Stimulated activated effector memory CD8-positive, alpha-beta T cell treated with anti-CD3 and anti-CD28 coated beads, Interleukin-12 subunit alpha, Interleukin-12 subunit beta, amount 100 ng/mL, for 72 hours (primary cell): ENCODE data around the gene CILP2.
A peak's percentile ranks its signal among the peaks of the same experiment; 100 is the strongest.

Experiments
- ATAC-seq: fragments of 150-1000 bp; cut with Tn5 transposase; 2 replicates; pipeline ENCODE4 v1.10.0; 2021
- DNase-seq, 2 donors: peaks; one replicate each; pipeline ENCODE4 v3.0.0; 2021 to 2022; ENCODE audit warnings: low spot score in 2 of 2
- H3K27ac Mint-ChIP-seq: one replicate; pipeline ENCODE4 v1.8.0; 2022; ENCODE audit warnings: mild to moderate bottlenecking, mixed read lengths
- H3K36me3 Mint-ChIP-seq: one replicate; pipeline ENCODE4 v1.8.0; 2022; ENCODE audit warnings: mild to moderate bottlenecking, mixed read lengths
- H3K4me1 Mint-ChIP-seq: one replicate; pipeline ENCODE4 v1.8.0; 2022; ENCODE audit warnings: mixed read lengths
- H3K4me3 Mint-ChIP-seq: one replicate; pipeline ENCODE4 v1.8.0; 2022; ENCODE audit warnings: mild to moderate bottlenecking, mixed read lengths
- H3K9me3 Mint-ChIP-seq: one replicate; pipeline ENCODE4 v1.8.0; 2022; ENCODE audit warnings: mixed read lengths

Gene CILP2

DNA sequence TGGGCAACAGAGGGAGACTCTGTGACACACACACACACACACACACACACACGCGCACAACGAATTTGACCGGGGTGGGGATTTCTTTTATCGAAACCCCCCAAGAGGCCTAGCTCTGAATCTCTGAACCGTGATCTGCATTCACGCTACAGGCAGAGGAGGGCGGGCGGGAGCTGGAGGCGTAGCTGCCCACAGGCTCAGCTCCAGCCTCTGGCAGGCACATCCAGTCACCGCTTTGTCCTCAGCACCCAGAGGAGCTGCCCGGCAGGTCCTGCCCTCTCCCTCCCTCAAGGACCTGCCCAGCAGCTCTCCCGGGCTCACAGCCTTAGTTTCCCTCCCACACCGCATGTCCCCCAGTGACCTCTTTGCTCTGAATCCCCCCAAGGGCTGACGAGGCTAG lies 20.0 kb downstream of the CILP2 start:
- ATAC-seq (no peak), DNase-seq (no peak)
- Mint-ChIP-seq H3K9me3 (no peaks in the 10 kb centered on the region), H3K4me3 (no peak overlapping the region), H3K36me3 (peaks cover 52% of the 10 kb centered on the region), H3K27ac (peak overlapping the region; percentile 78), H3K4me1 (peaks cover 25% of the 10 kb centered on the region)

GRCh38 chr19:19558636-19559035 lies 20.6 kb downstream of the CILP2 start:
- DNase-seq (no peak), ATAC-seq (no peak)
- peak overlapping the region; percentile 78 for H3K27ac Mint-ChIP-seq
- H3K9me3 Mint-ChIP-seq: no peaks in the 10 kb centered on the region
- H3K4me1 Mint-ChIP-seq: peaks cover 25% of the 10 kb centered on the region
- peaks cover 57% of the 10 kb centered on the region for H3K36me3 Mint-ChIP-seq
- no peak overlapping the region for H3K4me3 Mint-ChIP-seq

- no peaks in the 10 kb centered on the region for H3K9me3 Mint-ChIP-seq
- H3K36me3 Mint-ChIP-seq: peaks cover 70% of the 10 kb centered on the region
- ATAC-seq (no peak), DNase-seq (no peak)
- H3K27ac Mint-ChIP-seq: no peak overlapping the region
- H3K4me3 Mint-ChIP-seq: no peak overlapping the region
- H3K4me1 Mint-ChIP-seq: peaks cover 16% of the 10 kb centered on the region
These were observed 21.9 kb downstream of the CILP2 start for GRCh38 chr19:19559931-19560330.

DNA sequence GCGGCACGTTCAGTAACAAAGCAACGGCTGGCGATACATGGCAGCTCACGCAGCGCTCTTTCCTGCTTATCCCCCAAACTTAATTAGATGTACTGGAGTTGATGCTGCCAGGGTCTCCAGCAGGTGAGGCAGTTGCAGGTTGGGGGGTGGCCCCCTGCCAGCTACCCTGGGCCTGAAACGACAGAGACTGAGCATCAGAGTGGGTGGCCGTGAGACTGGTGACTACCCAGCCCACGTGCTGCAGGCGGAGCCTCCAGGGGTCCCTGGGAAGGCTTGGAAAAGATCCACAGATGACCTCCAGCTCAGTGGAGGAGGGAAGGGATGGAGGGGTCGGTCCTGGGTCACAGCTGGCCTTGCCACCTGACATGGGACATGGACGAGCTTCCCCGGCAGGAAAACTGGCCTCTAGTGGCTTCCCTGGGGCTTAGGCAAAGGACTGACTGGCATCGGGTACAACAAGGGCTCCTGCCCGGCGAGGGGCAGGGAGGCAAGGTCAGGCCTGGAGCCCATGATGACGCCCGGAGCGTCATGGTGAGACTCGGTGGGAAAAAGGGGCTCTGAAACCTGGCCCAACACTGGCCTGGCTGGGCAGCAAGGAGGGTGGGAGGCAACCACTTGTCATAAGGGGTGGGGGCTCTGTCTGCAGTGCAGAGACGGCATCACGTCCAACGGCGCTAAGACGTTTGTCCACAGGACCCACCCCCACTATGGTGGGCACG lies 24.0 kb downstream of the CILP2 start:
- DNase-seq (no peak), ATAC-seq (no peak)
- peaks cover 92% of the 10 kb centered on the region for H3K36me3 Mint-ChIP-seq
- H3K27ac Mint-ChIP-seq: peak overlapping the region; percentile 86
- H3K4me3 Mint-ChIP-seq: no peak overlapping the region
- H3K9me3 Mint-ChIP-seq: no peaks in the 10 kb centered on the region
- peaks cover 16% of the 10 kb centered on the region for H3K4me1 Mint-ChIP-seq

- Mint-ChIP-seq H3K4me1 (peaks cover 16% of the 10 kb centered on the region), H3K4me3 (no peak overlapping the region), H3K36me3 (peaks cover 99% of the 10 kb centered on the region), H3K9me3 (no peaks in the 10 kb centered on the region), H3K27ac (peak overlapping the region; percentile 86)
- ATAC-seq (peak; percentile 73), DNase-seq (no peak)
These were observed 24.7 kb downstream of the CILP2 start for GRCh38 chr19:19562665-19563347.

GRCh38 chr19:19563348-19563848 lies 25.3 kb downstream of the CILP2 start:
- H3K36me3 Mint-ChIP-seq: peaks cover 100% of the 10 kb centered on the region
- ATAC-seq: no peak

GRCh38 chr19:19566306-19566705 lies 28.2 kb downstream of the CILP2 start:
- no peak for DNase-seq
- Mint-ChIP-seq H3K9me3 (no peaks in the 10 kb centered on the region), H3K4me1 (peaks cover 23% of the 10 kb centered on the region), H3K36me3 (peaks cover 100% of the 10 kb centered on the region), H3K4me3 (no peak overlapping the region), H3K27ac (no peak overlapping the region)
- no peak for ATAC-seq

More at GRCh38 chr19:19563348-19563848, 25.3 kb downstream of the CILP2 start:
- Mint-ChIP-seq H3K4me1 (peaks cover 14% of the 10 kb centered on the region), H3K4me3 (no peak overlapping the region), H3K27ac (peak overlapping the region; percentile 86), H3K9me3 (no peaks in the 10 kb centered on the region)
- no peak for DNase-seq

DNA sequence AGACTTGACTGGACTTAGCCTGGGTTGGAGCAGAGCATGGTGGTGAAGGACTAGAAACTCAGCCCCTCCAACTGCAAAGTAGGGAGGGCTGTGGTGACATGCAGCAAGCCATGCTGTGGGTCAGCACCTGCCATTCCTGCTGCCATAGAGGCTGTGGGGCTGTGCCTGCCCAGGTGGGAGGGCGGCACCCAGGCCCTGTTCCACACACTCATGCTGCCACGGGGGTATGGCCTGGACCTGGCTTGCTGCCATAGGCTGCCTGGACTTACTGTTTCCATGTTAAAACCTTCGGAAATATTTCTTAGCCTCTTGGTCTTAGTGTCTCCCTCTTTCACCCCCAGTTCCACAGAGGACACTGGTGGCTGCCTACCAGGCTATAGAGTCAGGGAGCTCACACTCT lies 29.3 kb downstream of the CILP2 start:
- no peak overlapping the region for H3K4me3 Mint-ChIP-seq
- H3K9me3 Mint-ChIP-seq: no peaks in the 10 kb centered on the region
- DNase-seq (no peak), ATAC-seq (no peak)
- H3K4me1 Mint-ChIP-seq: peaks cover 18% of the 10 kb centered on the region
- peak overlapping the region; percentile 89 for H3K27ac Mint-ChIP-seq
- H3K36me3 Mint-ChIP-seq: peaks cover 97% of the 10 kb centered on the region

DNA sequence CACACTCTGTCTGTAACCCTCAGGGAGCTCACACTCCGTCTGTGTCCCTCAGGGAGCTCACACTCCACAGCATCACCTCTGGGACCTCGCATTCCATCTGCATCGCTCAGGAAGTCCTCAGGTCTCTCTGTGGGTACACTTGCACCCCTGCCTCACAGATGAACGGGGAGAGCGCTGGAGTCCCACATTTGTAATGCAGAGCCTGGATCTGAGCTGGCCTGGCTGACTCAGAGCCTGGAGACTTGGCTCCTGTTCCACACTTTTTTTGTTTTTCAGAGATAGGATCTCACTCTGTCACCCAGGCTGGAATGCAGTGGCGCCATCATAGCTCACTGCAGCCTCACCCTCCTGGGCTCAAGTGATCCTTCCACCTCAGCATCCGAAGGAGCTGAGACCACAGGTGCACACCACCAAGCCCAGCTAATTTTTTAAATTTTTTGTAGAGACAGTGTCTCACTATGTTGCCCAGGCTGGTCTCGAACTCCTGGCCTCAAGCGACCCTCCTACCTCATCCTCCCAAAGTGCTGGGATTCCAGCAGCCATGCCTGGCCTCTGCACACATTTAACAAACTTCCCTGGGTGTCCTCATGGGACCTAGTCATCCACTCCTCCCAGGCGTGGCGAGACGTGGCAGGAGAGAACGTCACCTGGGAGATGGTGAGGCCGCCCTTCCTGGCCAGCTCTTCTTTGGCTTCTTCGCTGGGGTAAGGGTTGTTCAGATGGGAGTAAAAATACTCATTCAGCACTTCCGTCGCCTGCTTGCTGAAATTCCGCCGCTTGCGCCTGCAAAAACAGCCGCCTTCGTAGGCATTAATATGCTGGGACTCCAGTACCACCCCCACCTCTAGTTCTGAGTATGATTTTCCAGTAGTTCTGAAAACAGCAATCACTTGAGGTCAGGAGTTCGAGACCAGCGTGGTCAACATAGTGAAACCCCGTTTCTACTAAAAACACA lies 31.0 kb downstream of the CILP2 start:
- peaks cover 95% of the 10 kb centered on the region for H3K36me3 Mint-ChIP-seq
- DNase-seq (no peak), ATAC-seq (no peak)
- peaks cover 18% of the 10 kb centered on the region for H3K4me1 Mint-ChIP-seq
- no peaks in the 10 kb centered on the region for H3K9me3 Mint-ChIP-seq
- peak overlapping the region; percentile 89 for H3K27ac Mint-ChIP-seq
- no peak overlapping the region for H3K4me3 Mint-ChIP-seq

GRCh38 chr19:19570571-19570970 lies 32.5 kb downstream of the CILP2 start:
- ATAC-seq (no peak), DNase-seq (no peak)
- Mint-ChIP-seq H3K4me3 (no peak overlapping the region), H3K27ac (peak overlapping the region; percentile 89), H3K9me3 (no peaks in the 10 kb centered on the region), H3K4me1 (peaks cover 18% of the 10 kb centered on the region), H3K36me3 (peaks cover 95% of the 10 kb centered on the region)

GRCh38 chr19:19571071-19571786 lies 33.2 kb downstream of the CILP2 start:
- no peak overlapping the region for H3K4me3 Mint-ChIP-seq
- DNase-seq (no peak), ATAC-seq (no peak)
- H3K36me3 Mint-ChIP-seq: peaks cover 92% of the 10 kb centered on the region
- H3K9me3 Mint-ChIP-seq: no peaks in the 10 kb centered on the region
- H3K27ac Mint-ChIP-seq: peak overlapping the region; percentile 89
- H3K4me1 Mint-ChIP-seq: peaks cover 18% of the 10 kb centered on the region

DNA sequence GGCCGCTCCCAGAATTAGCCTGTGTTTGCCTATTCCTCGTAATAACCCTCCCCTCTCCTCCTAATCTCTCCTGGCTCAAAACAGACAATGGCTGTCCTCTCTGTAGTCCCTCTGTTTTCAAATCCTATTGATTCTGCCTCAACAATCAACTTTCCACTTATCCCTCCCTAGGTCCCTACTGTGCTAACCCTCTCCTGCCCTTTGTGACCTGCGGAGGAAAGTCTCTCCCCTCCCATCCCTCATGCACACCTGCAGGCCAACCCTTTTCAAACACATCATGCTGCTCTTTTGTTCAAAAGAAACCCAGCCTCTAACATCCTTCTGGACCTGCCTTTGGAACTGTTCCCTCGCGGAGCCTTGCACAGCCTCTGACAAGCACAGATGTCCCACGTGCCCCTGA lies 37.3 kb downstream of the CILP2 start:
- H3K36me3 Mint-ChIP-seq: peaks cover 76% of the 10 kb centered on the region

DNA sequence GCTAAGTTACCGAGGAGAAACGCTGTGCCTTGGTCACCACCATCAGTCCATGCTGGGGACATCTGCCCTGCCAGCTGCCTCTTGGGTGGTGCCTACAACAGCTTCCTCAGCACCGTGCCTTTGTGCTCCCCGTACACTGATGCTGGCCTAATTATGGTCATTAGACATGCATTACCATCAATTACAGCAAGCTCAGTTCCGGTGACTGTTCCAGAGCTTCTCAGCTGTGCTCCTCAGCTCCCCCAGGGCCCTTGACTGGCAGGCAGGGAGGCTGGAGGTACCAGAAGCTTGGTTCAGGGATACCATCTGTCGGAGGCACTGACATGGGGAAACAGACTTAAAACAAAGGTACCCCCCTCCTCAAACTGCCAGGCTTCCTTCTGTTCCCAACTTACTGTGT lies 40.2 kb downstream of the CILP2 start:
- Mint-ChIP-seq H3K27ac (no peak overlapping the region), H3K36me3 (peaks cover 64% of the 10 kb centered on the region), H3K4me3 (no peak overlapping the region), H3K4me1 (peaks cover 22% of the 10 kb centered on the region), H3K9me3 (no peaks in the 10 kb centered on the region)
- DNase-seq: no peak
- ATAC-seq: no peak

More for the DNA sequence above, 37.3 kb downstream of the CILP2 start:
- Mint-ChIP-seq H3K4me1 (peaks cover 13% of the 10 kb centered on the region), H3K27ac (peak overlapping the region; percentile 60), H3K4me3 (no peak overlapping the region), H3K9me3 (no peaks in the 10 kb centered on the region)
- ATAC-seq: no peak
- no peak for DNase-seq

DNA sequence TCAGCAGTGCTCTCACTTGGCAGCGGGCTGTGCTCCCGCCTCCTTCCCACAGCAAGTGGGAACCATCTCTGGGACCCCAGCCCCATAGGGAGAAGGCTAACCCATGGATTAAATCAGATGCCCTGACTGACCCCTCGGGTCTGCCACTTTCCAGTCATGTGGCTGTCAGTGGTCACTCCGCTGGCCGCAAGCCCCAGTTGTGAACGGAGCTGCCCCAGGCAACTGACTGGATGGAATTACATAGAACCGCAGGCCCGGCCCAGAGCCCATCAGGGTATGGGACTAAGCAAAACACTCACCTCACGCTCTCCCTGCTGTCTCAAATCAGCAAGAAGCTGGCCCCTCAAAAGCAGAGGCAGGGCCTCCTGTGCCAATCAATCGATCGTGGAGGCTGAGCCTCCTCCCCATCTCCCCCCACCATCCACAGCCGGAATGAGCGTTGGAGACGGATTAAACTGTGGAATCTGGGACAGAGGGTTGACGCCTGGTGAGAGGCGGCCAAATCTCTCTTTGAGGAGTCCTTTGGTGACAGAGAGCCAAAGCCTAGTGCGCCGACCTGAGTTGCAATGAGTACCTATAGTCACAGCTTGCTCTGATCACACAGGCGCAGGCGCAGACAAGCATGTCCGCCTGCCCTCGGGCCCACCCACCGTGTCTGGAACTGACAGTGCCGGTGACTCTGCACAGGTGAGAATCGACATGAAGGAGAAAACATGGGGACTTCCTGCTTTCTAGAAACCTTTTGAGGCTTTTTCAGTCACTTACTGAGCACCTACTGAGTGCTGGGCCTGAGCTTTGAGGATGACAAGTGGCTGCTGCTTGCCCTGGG lies 41.7 kb downstream of the CILP2 start:
- Mint-ChIP-seq H3K4me3 (no peak overlapping the region), H3K36me3 (peaks cover 66% of the 10 kb centered on the region), H3K9me3 (no peaks in the 10 kb centered on the region), H3K27ac (peak overlapping the region; percentile 43), H3K4me1 (peaks cover 22% of the 10 kb centered on the region)
- DNase-seq (no peak), ATAC-seq (no peak)
